SW 1271 (cell line): ENCODE measurements around the gene ANKRD44.

Experiments
- DNase-seq, 2 experiments: peaks; one replicate each; lab custom pipeline; 2025; lab: John Stamatoyannopoulos, UW

Gene ANKRD44

DNA sequence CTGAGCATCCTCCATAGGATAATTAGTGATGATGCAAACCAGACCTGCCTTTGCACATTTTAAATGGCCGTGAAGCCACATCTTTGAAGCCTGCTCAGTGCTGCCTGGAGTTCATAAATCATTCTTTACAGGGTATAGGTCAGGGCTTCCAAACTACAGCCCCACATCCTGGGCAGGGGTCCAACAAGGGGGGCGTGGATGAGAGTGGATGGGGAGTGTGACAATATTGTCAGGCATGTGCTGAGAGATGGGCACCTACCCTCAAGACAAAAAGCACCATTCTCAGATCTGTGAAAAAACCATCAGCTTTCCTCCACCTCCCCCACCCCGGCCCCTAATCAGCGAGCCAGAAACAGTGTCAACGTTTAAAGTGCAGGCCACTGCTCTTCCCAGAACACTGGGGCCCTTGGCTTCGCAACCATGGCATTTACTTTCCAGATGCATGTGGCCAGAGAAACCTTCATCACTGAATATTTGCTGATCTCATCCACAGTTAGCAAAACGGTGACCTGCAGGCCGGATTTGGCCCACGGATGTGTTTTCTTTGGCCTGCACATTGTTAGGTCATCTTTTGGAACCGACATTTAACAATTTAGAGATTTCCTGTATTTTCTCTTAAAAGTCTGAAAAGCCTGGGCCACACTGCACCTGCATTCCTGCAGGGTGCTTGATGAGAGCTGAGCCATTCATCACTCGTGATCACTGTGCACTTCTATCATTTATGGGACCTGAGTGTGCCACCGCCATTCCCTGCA, 130.7 kb downstream of the ANKRD44 start:
- DNase-seq, result no peak

DNA sequence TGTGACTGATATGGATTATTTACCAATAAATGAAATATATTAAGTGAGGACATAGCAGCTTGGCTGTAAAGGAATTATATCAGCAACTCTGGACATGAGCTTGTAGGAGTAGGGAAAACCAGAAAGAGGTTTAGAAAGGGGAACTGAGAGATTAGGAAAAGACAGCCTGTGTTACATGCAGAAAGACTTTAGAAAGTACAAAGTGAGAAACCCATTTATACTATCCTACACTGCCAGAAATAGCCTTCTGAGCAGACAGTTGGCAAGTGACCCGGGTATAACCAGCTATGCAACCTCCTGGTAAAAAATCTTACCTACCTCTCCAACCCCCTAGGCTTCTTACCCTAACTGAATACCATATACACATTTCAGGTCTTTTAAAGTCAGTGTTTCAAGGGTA, 134.1 kb downstream of the ANKRD44 start:
- no peak for DNase-seq

DNA sequence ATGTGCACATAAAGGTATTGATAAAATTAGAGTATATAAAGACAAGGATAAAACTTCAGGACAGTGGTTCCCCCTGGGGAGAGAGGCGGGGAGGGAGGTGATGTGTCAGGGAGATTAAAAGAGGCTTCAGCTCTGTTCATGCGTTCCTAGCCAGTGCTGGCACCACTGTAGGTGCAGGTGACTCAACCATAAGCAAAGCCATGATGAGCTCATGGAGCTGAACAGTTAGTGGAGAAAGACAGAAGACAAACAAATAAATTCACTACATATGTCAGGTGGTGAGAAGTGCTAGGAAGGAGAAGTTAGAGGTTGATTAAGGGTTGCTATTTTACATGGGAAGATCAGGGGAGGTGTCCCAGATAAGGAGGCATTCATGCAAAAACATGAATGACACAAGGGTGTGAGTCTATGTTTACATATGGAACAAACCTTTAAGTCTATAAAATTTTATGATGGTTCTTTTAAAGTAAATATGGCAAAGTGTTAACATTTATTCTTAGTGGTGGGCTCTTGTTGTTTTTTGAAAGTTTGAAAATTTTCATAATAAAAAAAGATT, 136.0 kb downstream of the ANKRD44 start:
- DNase-seq, result no peak

DNA sequence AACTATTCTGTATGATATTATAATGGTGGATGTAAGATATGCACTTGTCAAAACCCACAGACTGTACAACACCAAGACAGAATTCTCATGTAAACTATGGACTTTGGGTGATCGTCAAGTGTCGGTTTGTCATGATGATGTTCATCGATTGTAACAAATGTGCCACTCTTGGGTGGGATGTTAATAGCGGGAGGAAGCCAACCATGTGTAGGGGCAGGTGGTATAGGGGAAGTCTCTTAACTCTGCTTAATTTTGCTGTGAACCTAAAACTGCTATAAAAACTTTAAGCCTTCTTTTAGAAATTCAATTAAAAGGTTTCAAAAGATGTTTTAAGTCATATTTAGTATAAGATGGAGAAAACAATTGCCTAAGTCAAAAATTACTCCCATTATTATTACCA, 139.0 kb downstream of the ANKRD44 start:
- DNase-seq, result no peak

DNA sequence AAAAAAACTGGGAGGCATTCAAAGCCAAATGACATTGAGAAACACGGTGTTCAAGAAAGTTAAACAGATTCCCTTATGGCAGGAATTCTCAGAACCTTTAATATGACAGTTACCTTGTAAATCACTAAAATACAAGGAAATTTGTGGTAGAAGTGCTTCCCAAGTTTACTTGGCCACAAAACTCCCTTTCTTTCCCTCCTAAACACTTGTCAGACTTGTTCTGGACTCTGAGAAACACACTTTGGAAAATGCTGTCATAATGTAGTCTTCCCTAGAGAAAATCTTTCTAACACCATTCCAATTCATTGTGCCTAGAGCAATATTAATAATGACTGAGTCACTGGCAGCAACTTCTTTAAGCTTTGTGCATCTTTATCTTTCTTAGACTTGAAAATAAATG, 140.4 kb downstream of the ANKRD44 start:
- DNase-seq, result no peak

DNA sequence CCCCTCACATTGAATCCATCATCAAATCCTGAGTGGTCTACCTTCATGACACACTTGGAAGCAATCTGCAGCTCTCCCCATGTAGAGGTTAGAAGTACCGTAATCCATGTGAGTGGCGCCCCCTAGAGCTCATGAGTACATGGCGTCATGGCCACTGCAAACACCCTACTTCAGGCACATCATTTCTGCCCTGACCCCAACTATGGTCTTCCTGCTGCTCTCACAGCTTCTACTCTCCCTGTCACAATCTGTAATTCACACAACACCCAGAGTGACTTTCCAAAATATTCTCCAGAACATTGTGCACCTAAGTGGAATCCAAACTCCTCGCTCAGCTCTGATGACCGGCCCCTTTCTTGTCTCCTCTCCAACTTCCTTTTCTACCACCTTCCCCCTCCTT, 141.9 kb downstream of the ANKRD44 start:
- DNase-seq, result peak; percentile 36 to 60

DNA sequence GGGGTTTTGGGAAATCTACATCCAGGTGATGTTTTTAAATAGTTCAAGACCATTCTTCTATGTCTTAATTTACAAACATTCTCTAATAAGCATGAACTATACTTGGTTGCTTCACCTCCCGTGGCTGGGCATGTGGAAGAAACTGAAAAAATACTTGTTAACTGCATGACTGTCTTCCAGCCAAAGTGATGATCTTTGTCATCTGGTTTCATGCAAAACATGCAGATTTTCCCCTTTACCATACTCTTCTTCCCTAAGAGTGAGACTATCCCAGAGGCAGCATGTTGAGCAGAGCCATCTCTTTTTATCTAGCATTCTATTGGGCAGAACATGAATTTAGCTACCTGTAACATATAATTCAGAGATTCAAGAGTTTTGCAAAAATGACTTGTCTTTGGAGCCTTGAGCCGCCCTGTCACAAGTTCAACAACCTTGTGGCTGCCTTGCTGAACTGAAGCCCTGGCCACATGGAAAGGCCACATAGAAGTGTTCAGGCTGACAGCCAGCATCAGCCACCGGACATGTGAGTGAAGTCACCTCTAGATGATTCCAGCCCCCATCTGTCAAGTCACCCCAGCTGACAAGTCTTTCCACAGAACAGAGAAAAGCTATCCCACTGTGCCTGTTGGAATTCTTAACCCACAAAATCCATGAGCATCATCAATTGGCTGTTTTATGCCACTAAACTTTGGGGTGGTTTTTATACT, 142.8 kb downstream of the ANKRD44 start:
- DNase-seq, result no peak

DNA sequence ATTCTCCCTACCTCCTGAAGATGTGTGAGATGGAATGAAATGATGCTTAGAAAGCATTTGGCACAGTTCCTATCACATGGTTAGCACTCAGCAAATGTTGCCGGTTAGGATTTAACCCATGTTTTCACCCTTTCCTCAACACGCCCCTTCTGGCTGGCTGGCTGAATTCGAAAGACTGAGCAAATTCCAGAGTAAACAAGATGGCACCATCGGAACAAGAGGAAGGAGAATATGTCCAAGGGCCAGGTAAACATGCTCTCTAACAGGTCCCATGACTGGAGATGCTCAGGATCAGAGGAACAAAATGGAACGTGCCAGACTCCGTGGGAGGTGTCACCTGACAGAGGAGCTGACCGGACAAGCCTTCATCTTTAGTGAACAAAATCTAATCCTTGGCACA, 145.6 kb downstream of the ANKRD44 start:
- DNase-seq, result no peak

DNA sequence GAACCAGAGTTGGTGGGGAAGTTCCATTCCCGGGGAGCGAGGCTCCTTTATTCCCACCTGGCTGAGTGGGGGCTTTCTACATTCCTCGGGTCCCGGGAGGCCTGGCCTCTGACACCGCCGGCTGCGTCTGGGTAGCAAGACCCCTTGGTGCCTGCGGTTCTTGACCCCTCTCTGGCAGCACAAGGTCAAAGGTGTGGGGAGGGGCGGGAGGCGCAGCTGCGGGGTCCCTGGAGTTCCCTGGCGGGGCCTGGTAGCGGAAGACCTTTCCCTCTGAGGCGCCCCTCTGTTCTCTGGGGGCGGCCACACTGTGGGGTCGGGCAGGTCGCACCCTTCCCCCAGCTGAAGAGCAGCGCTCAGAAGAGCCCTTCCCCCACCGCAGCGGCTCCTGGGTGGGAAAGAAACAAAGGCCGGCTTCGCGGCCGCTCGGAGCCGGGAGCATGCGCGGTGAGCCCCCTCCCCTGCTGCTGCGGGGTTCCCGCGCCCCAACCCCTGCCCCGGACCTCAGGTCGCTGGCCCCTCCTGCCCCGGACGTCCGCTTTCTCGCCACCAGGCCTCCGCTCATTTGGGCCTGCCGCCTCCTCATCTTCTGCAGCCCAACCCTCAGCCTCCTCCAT, 146.3 kb downstream of the ANKRD44 start:
- no peak for DNase-seq

DNA sequence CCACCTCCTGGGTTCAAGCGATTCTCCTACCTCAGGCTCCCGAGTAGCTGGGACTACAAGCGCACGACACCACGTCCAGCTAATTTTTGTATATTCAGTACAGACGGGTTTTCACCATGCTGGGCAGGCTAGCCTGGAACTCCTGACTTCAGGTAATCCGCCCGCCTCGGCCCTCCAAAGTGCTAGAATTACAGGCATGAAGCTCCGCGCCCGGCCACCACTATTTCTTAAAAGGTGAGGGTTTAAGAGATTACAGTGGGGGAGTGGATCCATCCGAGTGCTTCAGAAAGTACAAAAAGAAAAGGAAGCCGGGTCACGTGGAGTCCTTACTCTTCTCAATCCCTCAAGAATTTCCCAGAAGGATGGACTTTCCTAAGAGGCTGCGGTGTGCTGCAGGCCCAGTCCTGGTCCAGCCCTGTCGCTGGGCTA, 146.9 kb downstream of the ANKRD44 start:
- no peak for DNase-seq

DNA sequence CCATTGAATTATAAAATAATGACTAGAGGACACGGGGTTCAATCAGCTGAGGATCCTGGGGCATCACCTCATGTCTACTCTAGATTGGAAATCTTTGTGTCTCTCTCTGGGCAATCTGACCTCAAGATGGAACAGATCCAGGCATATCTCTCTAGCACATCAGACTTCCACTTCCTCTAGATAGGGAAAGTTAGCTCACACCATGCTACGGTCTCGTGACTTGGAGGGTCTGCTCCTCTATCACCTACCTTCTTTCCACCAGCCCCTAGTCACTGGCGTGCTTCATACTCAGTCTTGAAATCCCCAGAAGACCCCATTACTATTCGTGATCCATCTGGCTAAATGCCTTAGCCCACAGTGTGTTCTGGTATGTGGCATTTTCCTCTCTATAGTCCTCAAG, 148.8 kb downstream of the ANKRD44 start:
- DNase-seq, result no peak

DNA sequence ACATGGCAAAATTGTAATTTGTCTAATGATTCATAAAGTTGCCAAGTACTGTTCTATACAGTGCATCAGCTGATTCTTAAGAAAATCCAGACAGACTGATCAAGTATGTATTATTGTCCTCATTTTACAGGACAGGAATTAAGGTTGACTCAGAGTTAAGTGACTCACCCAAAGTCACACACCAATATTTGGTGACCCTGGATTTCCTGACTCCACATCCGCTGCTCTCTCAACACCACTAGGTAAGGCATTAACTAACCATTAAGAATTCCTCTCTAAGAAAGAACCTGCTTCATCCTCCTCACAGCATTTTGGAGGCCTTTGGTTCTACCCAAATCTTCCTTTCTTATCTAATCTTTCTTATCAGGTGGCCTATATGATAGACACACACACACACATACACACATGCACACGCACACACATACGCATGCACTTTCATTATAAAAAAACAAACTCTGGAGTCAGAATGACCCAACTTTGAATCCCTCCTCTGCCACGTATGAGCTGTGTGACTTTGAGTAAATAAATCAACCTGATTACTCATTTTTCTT, 150.8 kb downstream of the ANKRD44 start:
- peak; percentile 56 to 89 for DNase-seq

DNA sequence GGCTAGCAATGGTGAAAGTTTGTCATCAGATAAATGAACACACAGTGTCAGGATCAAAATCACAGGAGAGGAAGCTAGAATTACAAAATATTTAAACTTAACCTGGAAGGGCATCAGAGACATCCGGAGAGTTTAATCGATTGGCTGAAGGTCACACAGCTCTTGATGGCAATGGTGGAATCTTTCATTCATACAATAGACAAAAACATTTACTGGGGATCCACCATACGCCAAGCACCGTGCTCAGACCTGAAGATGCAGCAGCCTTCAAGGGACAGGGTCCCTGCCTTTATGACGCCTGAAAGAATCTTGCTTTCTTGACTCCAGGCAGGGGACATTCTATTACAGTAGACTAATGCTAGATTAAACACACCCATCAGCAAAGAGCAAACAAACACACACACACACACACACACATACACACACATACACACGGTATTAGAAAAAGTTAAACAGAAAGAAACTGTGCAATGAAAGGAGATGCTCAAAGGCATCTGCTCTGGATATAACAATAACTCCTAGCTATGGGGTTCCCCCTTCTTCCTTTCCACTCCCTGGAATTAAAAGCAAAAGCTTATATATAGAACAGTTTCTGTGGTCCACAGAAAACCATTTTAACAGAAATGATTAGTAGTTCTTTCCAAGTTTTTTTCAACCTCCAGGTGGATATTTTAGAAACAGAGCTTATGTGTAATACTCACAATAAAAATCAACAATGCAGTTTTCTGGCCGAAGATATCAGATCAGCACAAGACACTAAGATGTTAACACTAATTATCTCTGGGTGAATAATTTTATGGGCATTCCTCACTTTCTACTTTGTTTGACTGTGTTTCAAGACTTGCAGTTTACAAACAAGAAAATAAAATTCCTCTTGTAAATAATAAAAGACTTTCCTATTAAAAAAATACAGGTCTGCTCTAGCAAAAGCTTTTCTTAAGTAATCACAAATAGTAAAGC, 151.7 kb downstream of the ANKRD44 start:
- no peak for DNase-seq

DNA sequence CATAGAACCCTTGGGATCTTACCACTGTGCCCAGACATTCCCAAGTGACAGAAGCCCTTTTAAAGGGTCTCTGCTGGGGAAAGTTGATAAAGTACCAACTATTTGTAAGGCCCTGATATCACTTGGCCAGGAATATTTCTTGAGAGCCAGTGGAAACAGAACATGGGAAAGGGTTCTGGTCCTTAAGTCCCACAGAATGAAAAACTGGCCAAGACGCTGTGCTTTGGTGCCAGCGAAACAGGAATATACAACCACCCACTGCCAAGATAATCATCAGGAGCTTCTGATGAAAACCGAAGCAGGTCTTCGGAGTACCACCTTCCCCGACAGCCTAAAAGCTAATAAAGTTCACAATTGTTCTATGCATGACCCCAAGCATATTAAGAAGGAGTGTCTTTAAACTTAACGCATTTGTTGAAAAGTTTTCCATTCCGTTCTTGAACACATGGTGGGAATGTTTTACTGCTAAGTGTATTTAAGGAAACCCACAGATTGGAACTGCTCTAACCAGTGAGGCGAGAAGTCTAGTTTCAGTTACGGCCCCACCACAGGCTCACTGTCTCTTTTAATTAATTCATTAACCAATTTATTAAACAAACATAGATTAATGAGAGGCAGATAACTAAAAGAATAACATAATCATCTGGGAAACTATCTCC, 152.6 kb downstream of the ANKRD44 start:
- DNase-seq, result no peak

DNA sequence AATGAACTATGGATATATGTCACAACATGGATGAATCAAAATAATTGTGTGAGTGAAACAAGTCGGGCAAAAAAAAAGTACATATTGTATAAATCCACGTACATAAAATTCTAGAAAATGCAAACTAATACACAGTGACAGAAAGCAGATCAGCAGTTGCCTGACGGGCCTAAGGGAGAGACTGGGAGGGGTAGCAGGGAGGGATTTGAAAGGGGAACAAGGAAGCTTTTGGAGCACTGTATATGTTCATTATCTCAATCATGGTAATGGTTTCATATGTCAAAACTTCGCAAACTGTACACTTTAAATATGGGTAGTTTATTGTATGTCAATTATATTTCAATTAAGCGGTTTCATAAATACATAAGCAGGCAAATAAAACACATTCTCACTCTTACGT, 153.8 kb downstream of the ANKRD44 start:
- no peak for DNase-seq

DNA sequence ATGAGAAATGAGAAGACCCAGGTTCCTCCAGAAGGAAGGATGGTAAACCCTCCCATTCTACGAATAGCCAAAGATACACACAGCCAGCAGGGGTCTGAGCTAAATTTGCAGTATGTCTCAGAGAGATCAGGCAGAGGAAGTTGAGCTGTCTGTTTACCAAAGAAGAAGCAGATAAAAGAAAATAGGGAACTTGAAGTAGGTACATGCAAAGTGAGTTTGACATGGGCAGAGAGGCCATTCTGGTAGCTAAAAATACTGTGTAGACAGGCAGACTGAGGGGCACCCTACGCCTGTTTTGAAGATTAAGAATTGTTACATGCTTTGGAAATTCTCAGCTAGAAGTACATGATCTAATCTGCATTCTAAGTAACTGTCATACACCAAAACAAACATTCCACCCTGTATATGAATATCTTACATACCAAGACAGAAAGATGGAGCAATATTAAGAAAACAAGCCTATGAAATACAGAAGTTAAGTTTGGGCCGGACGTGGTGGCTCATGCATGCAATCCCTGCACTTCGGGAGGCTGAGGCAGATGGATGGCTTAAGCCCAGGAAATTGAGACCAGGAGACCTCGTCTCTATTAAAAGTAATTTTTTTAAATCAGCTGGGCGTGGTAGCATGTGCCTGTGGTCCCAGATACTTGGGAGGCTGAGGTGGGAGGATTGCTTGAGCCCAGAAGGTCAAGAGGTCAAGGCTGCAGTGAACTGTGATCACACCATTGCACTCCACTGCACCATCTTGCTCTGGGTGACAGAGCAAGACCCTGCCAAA, 157.9 kb downstream of the ANKRD44 start:
- DNase-seq, result peak in 1 of 2 experiments; percentile 28

DNA sequence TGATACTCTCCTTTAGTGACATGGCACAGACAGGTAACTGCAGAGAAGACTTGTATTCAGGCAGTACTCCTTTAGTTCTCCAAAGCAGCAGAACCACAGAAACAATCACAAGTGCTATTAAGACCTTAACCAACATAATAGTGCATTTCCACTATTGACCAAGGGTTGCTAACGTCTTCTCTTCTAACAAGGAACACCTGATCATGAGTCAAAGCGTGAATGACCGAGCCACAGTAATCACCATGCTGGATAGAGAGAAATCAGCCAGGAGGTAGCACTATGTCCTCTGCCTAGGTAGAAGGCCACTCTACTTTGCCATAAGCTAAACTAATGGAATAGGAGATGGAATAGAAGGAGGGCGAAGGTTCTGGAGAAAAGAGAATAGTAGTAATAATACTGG, 161.0 kb downstream of the ANKRD44 start:
- DNase-seq, result no peak

DNA sequence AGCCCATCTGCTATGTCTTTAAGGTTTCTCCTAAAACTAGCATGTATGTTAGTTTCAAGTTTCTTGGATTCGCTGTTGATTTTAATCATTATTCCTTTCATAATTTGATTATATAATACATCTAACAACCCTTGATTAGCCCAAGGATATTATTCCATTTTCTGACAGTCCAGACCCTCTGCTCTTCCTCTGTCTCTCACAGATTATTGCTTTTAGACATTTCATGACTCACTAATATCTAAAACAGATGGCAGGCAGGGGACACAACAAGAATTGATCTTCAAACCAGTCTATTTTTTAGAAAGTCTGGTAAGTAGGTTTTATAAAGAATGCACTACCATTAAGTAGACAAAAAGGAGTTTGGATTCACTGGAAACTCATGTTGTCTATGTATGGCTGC, 162.2 kb downstream of the ANKRD44 start:
- DNase-seq, result no peak

DNA sequence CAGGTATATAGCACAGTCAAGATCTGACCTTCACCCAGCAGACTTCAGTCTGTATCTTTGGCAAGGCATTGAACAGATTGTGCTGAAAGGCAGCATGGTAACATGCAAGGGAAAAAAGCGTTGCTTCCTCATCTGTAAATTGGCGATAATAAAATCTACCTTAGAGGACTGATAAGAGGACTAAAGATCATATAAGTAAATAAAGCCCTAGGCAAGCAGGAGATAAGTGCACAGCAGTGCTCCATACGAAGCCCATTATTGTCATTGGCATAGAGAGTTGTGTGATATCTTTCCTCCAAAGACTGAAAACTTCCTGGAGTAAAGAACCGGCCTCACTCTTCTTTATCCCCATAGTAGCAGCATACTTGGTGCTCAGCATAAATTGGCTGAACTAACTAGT, 162.6 kb downstream of the ANKRD44 start:
- no peak for DNase-seq

DNA sequence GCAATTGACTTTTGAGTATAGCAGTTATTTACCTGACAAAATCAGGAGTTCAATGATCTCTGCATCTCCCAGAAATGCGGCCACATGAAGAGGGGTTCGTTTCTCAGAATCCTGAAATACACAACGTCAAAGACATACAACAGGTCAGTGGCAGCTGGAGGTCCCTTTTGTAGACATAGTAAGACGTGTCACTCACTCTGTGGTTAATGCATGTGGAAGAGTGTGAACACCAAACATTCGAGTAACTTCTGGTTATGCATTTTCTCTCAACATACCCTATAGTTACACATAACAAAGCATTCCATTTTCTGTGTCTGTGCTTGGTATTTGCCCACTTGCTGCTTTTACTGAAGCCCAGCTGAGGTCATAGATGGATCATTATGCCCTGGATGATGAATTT, 163.6 kb downstream of the ANKRD44 start:
- no peak for DNase-seq
